Measurements from ENCODE around the gene CNTN5. TPM values are rescaled to one million over a fixed set of nuclear protein-coding genes. Genes with fewer than 3 reads are reported as not detected.
"Not testable (repeated sequence)": the region's sequence is repeated elsewhere in the genome, so short reads cannot be mapped to it uniquely, and the experiment has no call there.

The CNTN5 gene
- total RNA-seq, 4 donors from 2014 or later, result 0.16 TPM; not detected in 3

DNA sequence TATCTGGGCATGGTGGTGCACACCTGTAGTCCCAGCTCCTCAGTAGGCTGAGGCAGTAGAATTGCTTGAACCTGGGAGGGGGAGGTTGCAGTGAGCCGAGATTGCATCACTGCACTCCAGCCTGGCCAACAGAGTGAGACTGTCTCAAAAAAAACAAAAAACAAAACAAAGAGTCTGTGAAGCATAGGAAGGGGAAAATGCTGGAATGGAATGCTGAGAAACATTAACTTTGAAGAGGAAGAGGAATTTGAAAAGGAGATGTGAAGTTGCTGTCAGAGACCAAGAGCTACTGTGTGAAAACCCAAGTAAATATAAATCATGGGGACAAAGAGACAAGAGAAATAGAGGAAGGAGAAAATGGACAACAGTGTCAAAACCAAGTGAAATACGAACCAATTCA is 1211.3 kb downstream of the CNTN5 start:
- Histone ChIP-seq H3K4me1 (no peaks in the 10 kb centered on the region), H3K27ac (no peak overlapping the region), H3K36me3 (no peaks in the 10 kb centered on the region), H3K4me3 (no peak overlapping the region), H3K9me3 (no peaks in the 10 kb centered on the region), H3K27me3 (no peaks in the 10 kb centered on the region)
- ATAC-seq, result no peak
- no peak for TF ChIP-seq POLR2A (IDR thresholded peaks at IDR 0.05)
- TF ChIP-seq, protein P1, sequence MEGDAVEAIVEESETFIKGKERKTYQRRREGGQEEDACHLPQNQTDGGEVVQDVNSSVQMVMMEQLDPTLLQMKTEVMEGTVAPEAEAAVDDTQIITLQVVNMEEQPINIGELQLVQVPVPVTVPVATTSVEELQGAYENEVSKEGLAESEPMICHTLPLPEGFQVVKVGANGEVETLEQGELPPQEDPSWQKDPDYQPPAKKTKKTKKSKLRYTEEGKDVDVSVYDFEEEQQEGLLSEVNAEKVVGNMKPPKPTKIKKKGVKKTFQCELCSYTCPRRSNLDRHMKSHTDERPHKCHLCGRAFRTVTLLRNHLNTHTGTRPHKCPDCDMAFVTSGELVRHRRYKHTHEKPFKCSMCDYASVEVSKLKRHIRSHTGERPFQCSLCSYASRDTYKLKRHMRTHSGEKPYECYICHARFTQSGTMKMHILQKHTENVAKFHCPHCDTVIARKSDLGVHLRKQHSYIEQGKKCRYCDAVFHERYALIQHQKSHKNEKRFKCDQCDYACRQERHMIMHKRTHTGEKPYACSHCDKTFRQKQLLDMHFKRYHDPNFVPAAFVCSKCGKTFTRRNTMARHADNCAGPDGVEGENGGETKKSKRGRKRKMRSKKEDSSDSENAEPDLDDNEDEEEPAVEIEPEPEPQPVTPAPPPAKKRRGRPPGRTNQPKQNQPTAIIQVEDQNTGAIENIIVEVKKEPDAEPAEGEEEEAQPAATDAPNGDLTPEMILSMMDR (IDR thresholded peaks at IDR 0.05 in 4 of 5, conservative IDR thresholded peaks at IDR 0.05 in 1 of 5), result no peak
- intact Hi-C loops (cut with DNase I; ENCODE audit: low total_unique reads), result no loop called here
- DNase-seq, result no peak
- in situ Hi-C loops (cut with MboI; ENCODE audit: low sequenced_read_pairs in 4 of 4), result no loop called here

- ATAC-seq (no peak), DNase-seq (no peak)
- in situ Hi-C loops (cut with MboI; ENCODE audit: low sequenced_read_pairs in 4 of 4) (no loop called here), intact Hi-C loops (cut with DNase I; ENCODE audit: low total_unique reads) (no loop called here)
- Histone ChIP-seq H3K27me3 (no peaks in the 10 kb centered on the region), H3K4me1 (no peaks in the 10 kb centered on the region), H3K27ac (no peak overlapping the region), H3K9me3 (no peaks in the 10 kb centered on the region), H3K4me3 (no peak overlapping the region), H3K36me3 (no peaks in the 10 kb centered on the region)
- TF ChIP-seq POLR2A (IDR thresholded peaks at IDR 0.05), result no peak
- TF ChIP-seq, protein P1 (IDR thresholded peaks at IDR 0.05 in 4 of 5, conservative IDR thresholded peaks at IDR 0.05 in 1 of 5), result no peak
Observed at GRCh38 chr11:100235085-100235484, 1214.3 kb downstream of the CNTN5 start.

- Histone ChIP-seq H3K4me3 (no peak overlapping the region), H3K9me3 (no peaks in the 10 kb centered on the region), H3K27ac (no peak overlapping the region), H3K27me3 (no peaks in the 10 kb centered on the region), H3K36me3 (no peaks in the 10 kb centered on the region), H3K4me1 (no peaks in the 10 kb centered on the region)
- in situ Hi-C loops (cut with MboI; ENCODE audit: low sequenced_read_pairs in 4 of 4), result no loop called here
- intact Hi-C loops (cut with DNase I; ENCODE audit: low total_unique reads), result no loop called here
- TF ChIP-seq, protein P1 (IDR thresholded peaks at IDR 0.05 in 4 of 5, conservative IDR thresholded peaks at IDR 0.05 in 1 of 5), result no peak
- TF ChIP-seq POLR2A (IDR thresholded peaks at IDR 0.05), result no peak
- ATAC-seq, result no peak
- no peak for DNase-seq
Observed at GRCh38 chr11:100240025-100240539, 1219.3 kb downstream of the CNTN5 start.

- Histone ChIP-seq H3K4me1 (no peaks in the 10 kb centered on the region), H3K27ac (no peak overlapping the region), H3K27me3 (no peaks in the 10 kb centered on the region), H3K9me3 (no peaks in the 10 kb centered on the region), H3K4me3 (no peak overlapping the region), H3K36me3 (no peaks in the 10 kb centered on the region)
- TF ChIP-seq, protein P1 (IDR thresholded peaks at IDR 0.05 in 4 of 5, conservative IDR thresholded peaks at IDR 0.05 in 1 of 5), result no peak
- no peak for TF ChIP-seq POLR2A (IDR thresholded peaks at IDR 0.05)
- intact Hi-C loops (cut with DNase I; ENCODE audit: low total_unique reads) (no loop called here), in situ Hi-C loops (cut with MboI; ENCODE audit: low sequenced_read_pairs in 4 of 4) (no loop called here)
- no peak for DNase-seq
- ATAC-seq, result no peak
Observed at GRCh38 chr11:100247704-100248103, 1227.0 kb downstream of the CNTN5 start.

DNA sequence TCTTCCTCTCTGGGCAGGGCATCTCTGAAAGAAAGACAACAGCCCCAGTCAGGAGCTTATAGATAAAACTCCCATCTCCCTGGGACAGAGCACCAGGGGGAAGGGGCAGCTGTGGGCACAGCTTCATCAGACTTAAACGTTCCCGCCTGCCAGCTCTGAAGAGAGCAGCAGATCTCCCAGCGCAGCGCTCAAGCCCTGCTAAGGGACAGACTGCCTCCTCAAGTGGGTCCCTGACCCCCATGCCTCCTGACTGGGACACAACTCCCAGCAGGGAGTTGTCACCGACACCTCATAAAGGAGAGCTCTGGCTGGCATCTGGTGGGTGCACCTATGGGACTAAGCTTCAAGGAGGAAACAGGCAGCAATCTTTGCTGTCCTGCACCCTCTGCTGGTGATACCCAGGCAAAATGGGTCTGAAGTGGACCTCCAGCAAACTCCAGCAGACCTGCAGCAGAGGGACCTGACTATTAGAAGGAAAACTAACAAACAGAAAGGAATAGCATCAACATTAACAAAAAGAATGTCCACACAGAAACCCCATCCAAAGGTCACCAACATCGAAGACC is 1236.6 kb downstream of the CNTN5 start:
- DNase-seq; H3K9me3 ChIP-seq; H3K4me3 ChIP-seq; ATAC-seq; H3K27me3 ChIP-seq; H3K4me1 ChIP-seq; in situ Hi-C loops (cut with MboI; ENCODE audit: low sequenced_read_pairs in 4 of 4); H3K36me3 ChIP-seq; intact Hi-C loops (cut with DNase I; ENCODE audit: low total_unique reads); H3K27ac ChIP-seq: not testable (repeated sequence)

Data from gastrocnemius medialis (tissue), 4 donors.